CD4-positive, alpha-beta T cell treated with Interleukin-1 beta for 1 hour (primary cell): Measurements from ENCODE around the gene PIGS.
"Not testable (repeated sequence)": the region's sequence is repeated elsewhere in the genome, so short reads cannot be mapped to it uniquely, and the experiment has no call there.

Experiments
- DNase-seq, 2 donors: peaks; one replicate each; pipeline ENCODE4 v3.0.0-alpha.2; 2020 to 2022

The PIGS gene

GRCh38 chr17:28571361-28572122, at the start of gene PIGS:
PIGS (minus strand) TSS chr17:28571524; CDS start chr17:28571496, 28 bp downstream.
- DNase-seq: peak; percentile 89 to 90

GRCh38 chr17:28620010-28620409, 48.7 kb upstream of the PIGS start:
- DNase-seq: no peak

GRCh38 chr17:28618464-28618863, 47.1 kb upstream of the PIGS start:
- no peak for DNase-seq

- DNase-seq: no peak
Measured at GRCh38 chr17:28616281-28616680, 45.0 kb upstream of the PIGS start.

- DNase-seq: no peak
Measured at GRCh38 chr17:28615260-28615940, 44.1 kb upstream of the PIGS start.

- no peak for DNase-seq
Measured at GRCh38 chr17:28613931-28614381, 42.6 kb upstream of the PIGS start, which contains the start of gene RSKR. RSKR (minus strand) TSS chr17:28614185; CDS start chr17:28614161, 24 bp downstream.

- peak; percentile 32 to 48 for DNase-seq
Measured at GRCh38 chr17:28612936-28613872, 41.9 kb upstream of the PIGS start.

GRCh38 chr17:28612531-28612930, 41.2 kb upstream of the PIGS start:
- DNase-seq: no peak

- no peak for DNase-seq
Measured at GRCh38 chr17:28610376-28610775, 39.1 kb upstream of the PIGS start.

GRCh38 chr17:28604031-28604430, 32.7 kb upstream of the PIGS start:
- not testable (repeated sequence) for DNase-seq

- DNase-seq: peak; percentile 62 to 64
Measured at GRCh38 chr17:28599311-28600184, 28.2 kb upstream of the PIGS start.

GRCh38 chr17:28598799-28599310, 27.5 kb upstream of the PIGS start, which contains the start of gene SPAG5:
SPAG5 (minus strand) TSS chr17:28599025; CDS start chr17:28598946, 79 bp downstream.
- peak; percentile 94 to 95 for DNase-seq

GRCh38 chr17:28598389-28598788, 27.1 kb upstream of the PIGS start:
- DNase-seq: no peak

GRCh38 chr17:28597606-28598383, 26.5 kb upstream of the PIGS start:
- DNase-seq: no peak

- DNase-seq: no peak
Measured at GRCh38 chr17:28592260-28592659, 20.9 kb upstream of the PIGS start.

- no peak for DNase-seq
Measured at GRCh38 chr17:28585851-28586250, 14.5 kb upstream of the PIGS start.

- no peak for DNase-seq
Measured at GRCh38 chr17:28584434-28584833, 13.1 kb upstream of the PIGS start.

- DNase-seq: no peak
Measured at GRCh38 chr17:28582513-28582912, 11.2 kb upstream of the PIGS start.

- no peak for DNase-seq
Measured at GRCh38 chr17:28580959-28581358, 9.6 kb upstream of the PIGS start.

GRCh38 chr17:28579526-28579925, 8.2 kb upstream of the PIGS start:
- no peak for DNase-seq
